Naive thymus-derived CD4-positive, alpha-beta T cell (primary cell): ENCODE results near the gene DNAJB13. TPM values are rescaled to one million over a fixed set of nuclear protein-coding genes. Genes with fewer than 3 reads are reported as not detected.

ENCODE experiments used
- ATAC-seq: fragments of 150-1000 bp; cut with Tn5 transposase; 2 replicates; pipeline ENCODE4 v1.10.0; 2021; ENCODE audit warnings: mild to moderate bottlenecking, moderate library complexity
- CTCF ChIA-PET: fragments of 350-600 bp; sonication (Branson Sonifier 250); formaldehyde crosslinking; loops from one replicate; lab custom pipeline; 2021; ENCODE audit warnings: antibody characterized with exemption; lab: Charles Lee
- POLR2A ChIA-PET: fragments of 350-600 bp; sonication (Branson Sonifier 250); formaldehyde crosslinking; loops from one replicate; lab custom pipeline; 2021; ENCODE audit warnings: antibody characterized with exemption, inconsistent platforms; lab: Charles Lee
- DNase-seq, 9 donors: peaks; one replicate each; pipeline versions ENCODE4 v3.0.0 to v3.0.0-alpha.2; 2020 to 2022; ENCODE audit warnings: mixed read lengths in 1 of 9
- H3K27ac ChIP-seq: one replicate; pipeline ENCODE4 v1.7.0; 2013; ENCODE audit warnings: mild to moderate bottlenecking, low read depth, low read length, moderate library complexity
- H3K27me3 ChIP-seq, 2 donors: one replicate each; pipeline ENCODE4 v1.7.0; 2013; ENCODE audit warnings: low read length in 2 of 2, mild to moderate bottlenecking in 2 of 2, moderate library complexity in 2 of 2; ENCODE audit not compliant: control insufficient read depth in 2 of 2, insufficient read depth in 2 of 2
- H3K36me3 ChIP-seq, 3 experiments: 1 replicate in 2 of 3; 2 replicates in 1 of 3; pipeline ENCODE4 v1.7.0; 2013; ENCODE audit warnings: low read length in 3 of 3, mild to moderate bottlenecking in 3 of 3, moderate library complexity in 1 of 3; ENCODE audit not compliant: insufficient read depth in 3 of 3, control insufficient read depth in 2 of 3
- H3K4me1 ChIP-seq, 2 donors: one replicate each; pipeline ENCODE4 v1.7.0; 2013; ENCODE audit warnings: low read length in 2 of 2, mild to moderate bottlenecking in 2 of 2, moderate library complexity in 1 of 2; ENCODE audit not compliant: control insufficient read depth in 2 of 2, insufficient read depth in 2 of 2
- H3K4me3 ChIP-seq: 2 replicates; pipeline ENCODE4 v1.7.0; 2013; ENCODE audit warnings: mild to moderate bottlenecking, low read length
- H3K9me3 ChIP-seq, 3 experiments: 1 replicate in 2 of 3; 2 replicates in 1 of 3; pipeline ENCODE4 v1.7.0; 2013; ENCODE audit warnings: low read length in 3 of 3; ENCODE audit not compliant: control insufficient read depth in 2 of 3
- H3K27ac Mint-ChIP-seq, 9 donors: one replicate each; pipeline ENCODE4 v1.8.0; 2020 to 2022; ENCODE audit warnings: mixed read lengths in 9 of 9, mild to moderate bottlenecking in 8 of 9, moderate library complexity in 5 of 9, inconsistent platforms in 2 of 9
- H3K27me3 Mint-ChIP-seq, 5 donors: one replicate each; pipeline ENCODE4 v1.8.0; 2021 to 2022; ENCODE audit warnings: mixed read lengths in 5 of 5, mild to moderate bottlenecking in 1 of 5
- H3K36me3 Mint-ChIP-seq, 5 donors: one replicate each; pipeline ENCODE4 v1.8.0; 2020 to 2022; ENCODE audit warnings: mixed read lengths in 5 of 5, mild to moderate bottlenecking in 3 of 5, inconsistent platforms in 1 of 5
- H3K4me1 Mint-ChIP-seq, 7 donors: one replicate each; pipeline ENCODE4 v1.8.0; 2020 to 2022; ENCODE audit warnings: mixed read lengths in 7 of 7, mild to moderate bottlenecking in 3 of 7, inconsistent platforms in 1 of 7
- H3K4me3 Mint-ChIP-seq, 10 donors: one replicate each; pipeline ENCODE4 v1.8.0; 2020 to 2022; ENCODE audit warnings: mild to moderate bottlenecking in 10 of 10, mixed read lengths in 10 of 10, moderate library complexity in 6 of 10, inconsistent platforms in 2 of 10
- H3K9me3 Mint-ChIP-seq, 11 donors: one replicate each; pipeline ENCODE4 v1.8.0; 2020 to 2022; ENCODE audit warnings: mixed read lengths in 11 of 11, mild to moderate bottlenecking in 4 of 11, inconsistent platforms in 1 of 11, moderate library complexity in 1 of 11
- intact Hi-C, 2 donors: fragments of 100-400 bp; cut with micrococcal nuclease; formaldehyde crosslinking; loops; one replicate each; pipeline ENCODE4 v1.15.1; 2023
- polyA plus RNA-seq, 2 donors: library from polyadenylated mRNA; unstranded; fragments of 300-500 nt; fragmentation: Illumina TruSeq; gene quantifications; one replicate each; pipeline ENCODE4 v1.2.3, GENCODE V29; 2021
- total RNA-seq, 6 experiments: library from RNA in 5 of 6; stranded (reverse) in 5 of 6; gene quantifications; 1 replicate in 5 of 6; 2 replicates in 1 of 6; pipeline ENCODE4 v1.2.3 and lab custom pipeline; 2021 to 2026

The DNAJB13 gene
- total and polyA plus RNA-seq, 7 experiments from 2014 or later: 0.19 to 0.73 (median 0.44) TPM; not detected in 1

DNA sequence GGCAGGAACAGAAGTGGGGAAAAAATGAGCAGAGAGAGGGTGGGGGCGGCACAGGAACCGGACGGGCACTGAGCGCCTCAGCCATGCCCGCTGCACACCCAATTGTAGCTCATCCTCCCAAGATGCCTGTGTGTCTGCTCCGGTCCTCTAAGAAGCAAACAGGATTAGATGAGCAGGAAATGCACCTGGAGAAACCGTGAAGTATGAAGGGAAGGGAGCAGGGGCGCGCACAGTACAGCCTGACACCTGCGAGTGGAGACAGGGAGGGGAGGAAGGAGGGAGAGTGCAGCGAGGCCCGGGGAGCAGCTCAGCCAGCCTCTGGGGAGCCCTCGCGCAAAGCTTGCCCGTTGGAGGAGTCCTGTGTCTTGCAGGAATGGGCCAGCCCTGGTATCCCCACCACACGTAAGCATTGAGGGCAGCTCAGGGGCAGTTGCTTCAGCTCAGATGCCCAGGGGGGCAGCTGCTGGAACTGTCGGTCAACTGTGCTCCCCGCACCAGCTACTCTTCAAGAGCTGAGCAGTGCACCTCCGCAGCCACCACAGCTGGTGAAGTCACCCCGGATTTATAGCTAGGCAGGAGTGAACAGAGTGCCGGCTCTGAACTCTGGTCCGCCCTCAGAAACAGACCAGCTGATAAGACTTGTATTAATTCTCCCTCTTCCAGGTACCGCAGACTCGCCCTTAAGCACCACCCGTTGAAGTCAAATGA, 7.0 kb downstream of the DNAJB13 start:
- ATAC-seq: peak; percentile 34
- Mint-ChIP-seq H3K27me3 (peaks cover 6 to 16% (median 16%) of the 10 kb centered on the region in 5 donors), H3K36me3 (no peaks in the 10 kb centered on the region), H3K4me3 (peak overlapping the region in 6 of 10 donors; percentile 52 to 81 (median 62)), H3K4me1 (peaks cover 0 to 6% (median 5%) of the 10 kb centered on the region in 7 donors), H3K9me3 (no peaks in the 10 kb centered on the region), H3K27ac (peak overlapping the region in 1 of 9 donors; percentile 67)
- no peak for DNase-seq
- intact Hi-C loops: no loop called here
- no peak overlapping the region for H3K4me3 ChIP-seq
- H3K9me3 ChIP-seq: no peaks in the 10 kb centered on the region
- H3K27ac ChIP-seq: no peak overlapping the region
- H3K4me1 ChIP-seq: no peaks in the 10 kb centered on the region
- CTCF ChIA-PET: no interaction called here
- no peaks in the 10 kb centered on the region for H3K27me3 ChIP-seq
- H3K36me3 ChIP-seq: no peaks in the 10 kb centered on the region
- POLR2A ChIA-PET: interaction anchor here (0.6 to 1.2 kb wide), 3 partner anchors 15 to 112 kb away, joined by 3 read pairs; no protein-coding TSS in a partner anchor

DNA sequence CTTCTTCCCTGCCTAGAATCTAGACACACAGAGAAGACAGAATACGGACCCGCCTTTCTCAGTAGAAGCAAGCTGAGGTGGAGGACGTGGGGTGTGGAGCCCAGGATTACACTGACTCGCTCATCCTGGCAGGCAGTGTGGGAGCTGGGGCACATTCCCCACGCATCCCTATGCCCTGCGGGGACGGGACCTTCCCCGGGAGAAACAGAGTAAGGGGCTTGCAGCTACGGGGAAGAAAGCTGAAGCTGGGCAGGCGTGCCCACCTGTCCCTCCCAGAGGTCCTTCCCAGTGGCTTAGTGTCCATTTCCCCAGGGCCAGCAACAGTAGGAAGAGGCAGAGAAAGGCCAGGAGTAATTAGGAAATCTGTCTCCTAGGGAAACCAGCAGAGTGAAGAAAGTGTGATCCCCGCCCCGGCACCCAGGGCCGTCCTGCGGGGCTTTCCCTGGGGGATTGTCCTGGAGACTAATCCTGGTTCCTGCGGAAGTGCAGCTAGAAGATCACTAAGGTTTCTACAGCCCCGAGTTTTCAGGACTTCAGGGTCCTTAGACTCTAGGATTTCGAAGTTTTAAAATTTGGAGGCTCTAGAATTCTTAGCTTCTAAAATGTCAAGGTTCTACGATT, 7.8 kb downstream of the DNAJB13 start:
- CTCF ChIA-PET: no interaction called here
- intact Hi-C loops: no loop called here
- POLR2A ChIA-PET: interaction anchor here (1.2 kb wide), 1 partner anchor 14 kb away, joined by 3 read pairs; no protein-coding TSS in a partner anchor

GRCh38 chr11:73961321-73961720, 10.5 kb downstream of the DNAJB13 start:
- DNase-seq: no peak
- Mint-ChIP-seq H3K4me1 (peaks cover 8 to 31% (median 20%) of the 10 kb centered on the region in 7 donors), H3K27me3 (peaks cover 6 to 12% (median 11%) of the 10 kb centered on the region in 5 donors), H3K27ac (peak overlapping the region in 1 of 9 donors; percentile 62), H3K4me3 (no peak overlapping the region), H3K9me3 (peaks cover 0 to 2% (median 0%) of the 10 kb centered on the region in 11 donors), H3K36me3 (no peaks in the 10 kb centered on the region)
- Histone ChIP-seq H3K9me3 (no peaks in the 10 kb centered on the region), H3K4me1 (peaks cover 11 to 18% of the 10 kb centered on the region in 2 donors), H3K27ac (no peak overlapping the region), H3K36me3 (no peaks in the 10 kb centered on the region), H3K27me3 (no peaks in the 10 kb centered on the region), H3K4me3 (no peak overlapping the region)
- POLR2A ChIA-PET: no interaction called here
- CTCF ChIA-PET: interaction anchor here (0.6 to 1.2 kb wide), 4 partner anchors 36 to 282 kb away, joined by 3 read pairs; no protein-coding TSS in a partner anchor
- no peak for ATAC-seq
- intact Hi-C loops: loop anchor here in 1 of 2 donors (10.0 kb wide), 1 partner anchor 273 kb away; no protein-coding TSS in a partner anchor

More for the DNA sequence above, 7.8 kb downstream of the DNAJB13 start:
- Histone ChIP-seq H3K4me1 (no peaks in the 10 kb centered on the region), H3K4me3 (no peak overlapping the region), H3K36me3 (no peaks in the 10 kb centered on the region), H3K9me3 (no peaks in the 10 kb centered on the region), H3K27me3 (no peaks in the 10 kb centered on the region), H3K27ac (no peak overlapping the region)
- DNase-seq (no peak), ATAC-seq (no peak)
- Mint-ChIP-seq H3K4me1 (peaks cover 0 to 6% (median 5%) of the 10 kb centered on the region in 7 donors), H3K9me3 (no peaks in the 10 kb centered on the region), H3K27ac (no peak overlapping the region), H3K36me3 (no peaks in the 10 kb centered on the region), H3K4me3 (no peak overlapping the region), H3K27me3 (peaks cover 6 to 16% (median 16%) of the 10 kb centered on the region in 5 donors)

DNA sequence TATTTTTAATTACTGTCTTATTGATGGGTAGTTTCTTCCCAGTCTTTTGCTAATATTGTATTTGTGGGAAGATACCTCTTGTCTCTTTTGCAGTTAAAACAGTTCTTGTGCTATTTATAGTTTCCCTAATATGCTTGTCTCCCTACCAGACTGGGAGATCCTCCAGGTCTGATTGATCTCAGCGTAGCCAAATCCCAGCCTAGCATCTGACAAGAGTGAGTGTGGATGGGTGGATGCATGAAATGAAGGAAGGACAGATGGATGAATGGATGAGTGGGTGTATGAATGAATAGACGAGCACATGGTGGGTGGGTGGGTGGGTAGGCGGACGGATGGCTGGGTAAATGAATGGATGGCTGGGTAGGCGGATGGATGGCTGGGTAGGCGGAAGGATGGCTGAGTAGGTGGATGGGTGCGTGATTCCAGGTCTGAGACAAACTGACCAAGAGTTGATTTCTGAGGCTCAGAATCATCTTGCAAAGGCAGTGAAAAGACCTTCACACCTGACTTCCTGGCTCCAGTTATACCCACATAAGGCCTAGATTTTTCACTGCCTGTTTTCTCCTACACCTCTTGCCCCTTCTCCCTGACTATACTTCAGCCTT, 11.4 kb downstream of the DNAJB13 start:
- peaks cover 8 to 31% (median 21%) of the 10 kb centered on the region in 7 donors for H3K4me1 Mint-ChIP-seq
- peaks cover 11 to 20% of the 10 kb centered on the region in 2 donors for H3K4me1 ChIP-seq
- ATAC-seq: no peak
- H3K27me3 ChIP-seq: no peaks in the 10 kb centered on the region
- H3K27ac Mint-ChIP-seq: peak overlapping the region in 2 of 9 donors; percentile 5 to 59
- no peaks in the 10 kb centered on the region for H3K36me3 Mint-ChIP-seq
- H3K4me3 Mint-ChIP-seq: no peak overlapping the region
- intact Hi-C loops: loop anchor here in 1 of 2 donors (10.0 kb wide), 1 partner anchor 273 kb away; no protein-coding TSS in a partner anchor
- no peaks in the 10 kb centered on the region for H3K9me3 ChIP-seq
- POLR2A ChIA-PET: interaction anchor here (26.2 kb wide), 1 partner anchor 29 kb away, joined by 1403 read pairs; the partner anchor contains the start of gene UCP2
- no peak overlapping the region for H3K4me3 ChIP-seq
- H3K9me3 Mint-ChIP-seq: peaks cover 0 to 2% (median 0%) of the 10 kb centered on the region in 11 donors
- H3K36me3 ChIP-seq: no peaks in the 10 kb centered on the region
- no peak overlapping the region for H3K27ac ChIP-seq
- CTCF ChIA-PET: interaction anchor here (6.6 kb wide), 1 partner anchor 72 kb away, joined by 50 read pairs; no protein-coding TSS in a partner anchor
- H3K27me3 Mint-ChIP-seq: peaks cover 4 to 6% (median 5%) of the 10 kb centered on the region in 5 donors
- DNase-seq: no peak

DNA sequence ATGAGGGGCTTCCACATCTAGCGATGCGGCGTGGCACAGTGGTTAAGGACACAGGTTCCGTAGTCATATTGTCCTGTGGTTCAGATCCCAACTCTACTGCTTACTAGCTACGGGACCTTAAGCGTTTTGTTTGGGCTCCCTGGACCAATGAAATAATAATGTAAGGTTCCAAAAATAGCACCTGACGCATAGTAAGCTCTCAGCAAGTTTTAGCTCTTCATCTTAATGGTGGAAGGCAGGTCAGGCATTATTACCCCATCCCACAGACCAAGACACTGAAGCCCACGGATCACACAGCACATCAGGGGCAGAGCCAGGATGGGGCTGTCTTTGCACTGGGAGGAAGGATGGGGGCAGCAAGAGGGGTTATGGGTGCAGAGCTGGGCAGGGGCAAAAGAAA, 13.0 kb downstream of the DNAJB13 start:
- Mint-ChIP-seq H3K36me3 (peaks cover 0 to 2% (median 0%) of the 10 kb centered on the region in 5 donors), H3K27ac (peak overlapping the region; percentile 8 to 93 (median 75)), H3K9me3 (peaks cover 0 to 3% (median 0%) of the 10 kb centered on the region in 11 donors), H3K27me3 (no peaks in the 10 kb centered on the region), H3K4me1 (peaks cover 15 to 43% (median 29%) of the 10 kb centered on the region in 7 donors), H3K4me3 (peak overlapping the region in 3 of 10 donors; percentile 19 to 66 (median 59))
- Histone ChIP-seq H3K9me3 (no peaks in the 10 kb centered on the region), H3K36me3 (no peaks in the 10 kb centered on the region), H3K4me3 (no peak overlapping the region), H3K4me1 (peaks cover 27 to 36% of the 10 kb centered on the region in 2 donors), H3K27ac (no peak overlapping the region), H3K27me3 (no peaks in the 10 kb centered on the region)
- intact Hi-C loops: loop anchor here (1.0 to 10.0 kb wide), 13 partner anchors 16 to 485 kb away; partner anchors contain the start of genes C2CD3 (in 2 of the 2) and PPME1 (in 2 of the 2)
- DNase-seq (no peak), ATAC-seq (no peak)
- CTCF ChIA-PET: interaction anchor here (0.5 to 6.6 kb wide), 13 partner anchors 17 to 292 kb away, joined by 3 to 50 read pairs (median 5); partner anchors contain the start of gene UCP2
- POLR2A ChIA-PET: interaction anchor here (1.3 to 26.2 kb wide), 5 partner anchors 10 to 207 kb away, joined by 3 to 1403 read pairs (median 4); partner anchors contain the start of genes C2CD3, PPME1 and UCP2
